Uterus (tissue), 4 donors: ENCODE measurements around the gene TBC1D1. TPM values are rescaled to one million over a fixed set of nuclear protein-coding genes. Genes with fewer than 3 reads are reported as not detected.

Source experiments
- DNase-seq, 2 donors: peaks; one replicate each; pipeline ENCODE4 v3.0.0-alpha.2; 2019 to 2020
- H3K27ac ChIP-seq, 2 donors: fragments of 200-600 bp; sonication (generic); 1 replicate in 1 of 2; 2 replicates in 1 of 2; pipeline ENCODE4 v1.5.1; 2016 to 2018
- H3K27me3 ChIP-seq, 2 donors: fragments of 200-600 bp; sonication (generic); one replicate each; pipeline ENCODE4 v1.5.1; 2018 to 2019; ENCODE audit warnings: control low read depth in 1 of 2
- H3K36me3 ChIP-seq, 2 donors: fragments of 200-600 bp; sonication (generic); one replicate each; pipeline ENCODE4 v1.5.1; 2019; ENCODE audit warnings: control low read depth in 1 of 2
- H3K4me1 ChIP-seq, 2 donors: fragments of 200-600 bp; sonication (generic); one replicate each; pipeline ENCODE4 v1.5.1; 2018 to 2019; ENCODE audit warnings: control low read depth in 1 of 2
- H3K4me3 ChIP-seq, 2 donors: fragments of 200-600 bp; sonication (generic); 1 replicate in 1 of 2; 2 replicates in 1 of 2; pipeline ENCODE4 v1.5.1; 2018 to 2019; ENCODE audit warnings: mild to moderate bottlenecking in 1 of 2
- H3K9me3 ChIP-seq, 2 donors: fragments of 200-600 bp; sonication (generic); one replicate each; pipeline ENCODE4 v1.5.1; 2019; ENCODE audit warnings: control low read depth in 1 of 2
- CTCF ChIP-seq, 4 experiments: fragments of 200-600 bp in 2 of 4; fragments of 450-650 bp in 2 of 4; sonication (generic) in 2 of 4; IDR thresholded peaks; one replicate each; pipeline ENCODE4 v1.5.1; 2016 to 2019; ENCODE audit warnings: antibody characterized with exemption in 4 of 4, mild to moderate bottlenecking in 2 of 4, moderate library complexity in 1 of 4
- POLR2A ChIP-seq, 2 donors: fragments of 450-650 bp; IDR thresholded peaks; one replicate each; pipeline ENCODE4 v1.6.1; 2016; ENCODE audit warnings: antibody characterized with exemption in 2 of 2, mild to moderate bottlenecking in 1 of 2, moderate library complexity in 1 of 2
- intact Hi-C: fragments of 100-400 bp; cut with DNase I; formaldehyde crosslinking; loops from one replicate; pipeline ENCODE4 v1.15.1; 2023; ENCODE audit warnings: low total_unique reads
- total RNA-seq, 4 donors: library from RNA; depleted of rRNA in 3 of 4; stranded (reverse); fragments of >200 nt in 3 of 4; gene quantifications; one replicate each; pipeline versions ENCODE4 v1.1.0 to v1.2.4, GENCODE V29; 2014 to 2023
- donor health status: DM: yes; HTN: yes; CAD: no.

Gene TBC1D1
- total RNA-seq, 4 donors from 2014 or later: 172 to 402 (median 236) TPM

DNA sequence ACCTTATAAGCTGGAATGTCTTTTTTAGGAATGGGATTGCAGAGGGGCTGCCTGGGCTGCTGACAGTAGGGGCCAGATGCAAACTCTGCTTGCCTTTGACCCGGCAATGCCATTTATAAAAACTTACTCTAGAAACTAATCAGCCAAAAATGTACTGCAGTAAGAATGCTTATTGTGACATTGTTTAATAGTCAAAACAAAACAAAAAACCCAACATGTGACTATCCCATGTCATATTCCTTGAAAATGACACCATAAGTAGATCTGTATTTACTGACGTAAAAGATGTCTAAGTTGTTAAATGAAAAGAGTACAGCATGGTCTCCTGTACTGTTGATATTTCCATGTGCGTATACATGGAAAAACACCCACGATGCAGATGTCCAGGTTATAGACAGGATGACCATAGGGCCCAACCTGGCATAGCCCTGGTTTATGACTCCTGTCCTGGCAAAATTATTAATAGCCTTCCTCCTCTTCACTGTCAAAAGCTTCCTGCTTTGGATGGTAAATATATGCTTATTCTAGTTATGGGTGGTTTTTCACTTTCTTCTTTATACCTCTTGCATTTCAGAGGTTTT lies 208.2 kb downstream of the TBC1D1 start:
- Histone ChIP-seq H3K27me3 (no peaks in the 10 kb centered on the region), H3K27ac (peak overlapping the region; percentile 63 to 71), H3K36me3 (no peaks in the 10 kb centered on the region)

DNA sequence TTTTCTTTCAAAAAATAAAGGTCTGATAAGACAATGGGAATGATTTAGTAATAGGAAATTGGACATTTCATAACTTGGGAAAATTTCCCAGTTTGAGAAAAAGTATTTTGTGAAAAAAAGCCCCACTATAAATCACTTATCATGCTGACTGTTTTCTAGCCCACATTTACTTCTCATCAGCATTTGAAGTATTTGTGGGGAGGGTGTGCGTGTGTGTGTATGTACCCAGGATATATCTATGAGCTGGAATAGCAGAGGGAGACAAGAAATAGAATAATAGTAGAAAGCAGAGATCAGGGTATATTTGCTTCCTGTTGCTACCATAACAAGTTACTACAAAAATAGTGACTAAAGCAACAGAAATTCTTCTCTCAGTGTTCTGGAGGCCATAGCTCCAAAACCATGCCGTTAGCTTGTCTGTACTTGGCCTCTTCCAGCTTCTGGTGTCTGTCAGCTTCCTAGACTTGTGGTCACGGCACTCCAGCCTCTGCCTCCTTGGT lies 209.1 kb downstream of the TBC1D1 start:
- peaks cover 6 to 11% of the 10 kb centered on the region in 2 donors for H3K4me1 ChIP-seq
- TF ChIP-seq CTCF (IDR thresholded peaks at IDR 0.05) (no peak), POLR2A (IDR thresholded peaks at IDR 0.05) (no peak)
- H3K27me3 ChIP-seq: no peaks in the 10 kb centered on the region
- no peak for DNase-seq
- intact Hi-C loops: no loop called here
- H3K9me3 ChIP-seq: no peaks in the 10 kb centered on the region
- no peaks in the 10 kb centered on the region for H3K36me3 ChIP-seq
- peak overlapping the region; percentile 63 to 71 for H3K27ac ChIP-seq
- H3K4me3 ChIP-seq: no peak overlapping the region

More for the DNA sequence above, 208.2 kb downstream of the TBC1D1 start:
- TF ChIP-seq CTCF (IDR thresholded peaks at IDR 0.05) (no peak), POLR2A (IDR thresholded peaks at IDR 0.05) (no peak)
- no peaks in the 10 kb centered on the region for H3K9me3 ChIP-seq
- no peak overlapping the region for H3K4me3 ChIP-seq
- H3K4me1 ChIP-seq: peaks cover 6 to 11% of the 10 kb centered on the region in 2 donors
- DNase-seq: no peak
- intact Hi-C loops: no loop called here

DNA sequence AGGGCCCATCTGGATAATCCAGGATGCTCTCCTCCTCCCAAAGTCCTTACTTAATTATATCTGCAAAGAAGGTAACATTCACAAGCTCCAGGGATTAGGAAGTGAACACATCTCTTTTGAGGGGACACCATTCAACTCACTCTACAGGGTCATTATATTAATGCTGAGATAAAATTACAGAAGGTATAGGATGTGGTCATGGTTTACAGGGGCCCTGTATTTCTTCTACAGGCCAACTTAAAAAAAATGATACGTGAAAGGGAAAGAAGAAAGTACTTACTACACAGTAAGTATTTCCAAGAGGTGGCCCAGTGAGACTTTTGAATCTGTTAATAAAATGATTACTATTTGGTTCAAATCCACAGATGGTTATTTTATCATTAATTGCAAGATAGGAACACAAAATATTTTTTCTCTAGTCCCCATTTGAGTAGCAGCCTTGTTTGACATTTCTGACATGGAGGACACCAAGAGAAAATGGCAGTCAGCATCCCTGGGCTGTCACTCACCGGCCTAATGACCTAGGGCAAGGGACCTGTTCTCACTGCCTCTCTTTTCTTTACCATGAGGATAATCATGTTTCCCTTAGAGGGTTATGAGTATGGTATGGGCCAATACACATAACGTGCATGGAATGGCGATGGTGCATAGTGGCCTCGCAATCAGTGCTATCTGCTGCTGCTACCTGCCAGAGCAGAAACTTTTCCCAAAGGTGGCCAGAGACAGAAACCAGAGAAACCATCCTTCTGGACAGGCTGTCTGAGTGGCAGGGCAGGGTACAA lies 209.8 kb downstream of the TBC1D1 start:
- H3K4me1 ChIP-seq: peaks cover 6 to 11% of the 10 kb centered on the region in 2 donors
- no peak overlapping the region for H3K4me3 ChIP-seq
- TF ChIP-seq CTCF (IDR thresholded peaks at IDR 0.05) (no peak), POLR2A (IDR thresholded peaks at IDR 0.05) (no peak)
- no peaks in the 10 kb centered on the region for H3K36me3 ChIP-seq
- no peak for DNase-seq
- H3K27ac ChIP-seq: peak overlapping the region; percentile 63 to 71
- H3K9me3 ChIP-seq: no peaks in the 10 kb centered on the region
- H3K27me3 ChIP-seq: no peaks in the 10 kb centered on the region
- intact Hi-C loops: no loop called here

DNA sequence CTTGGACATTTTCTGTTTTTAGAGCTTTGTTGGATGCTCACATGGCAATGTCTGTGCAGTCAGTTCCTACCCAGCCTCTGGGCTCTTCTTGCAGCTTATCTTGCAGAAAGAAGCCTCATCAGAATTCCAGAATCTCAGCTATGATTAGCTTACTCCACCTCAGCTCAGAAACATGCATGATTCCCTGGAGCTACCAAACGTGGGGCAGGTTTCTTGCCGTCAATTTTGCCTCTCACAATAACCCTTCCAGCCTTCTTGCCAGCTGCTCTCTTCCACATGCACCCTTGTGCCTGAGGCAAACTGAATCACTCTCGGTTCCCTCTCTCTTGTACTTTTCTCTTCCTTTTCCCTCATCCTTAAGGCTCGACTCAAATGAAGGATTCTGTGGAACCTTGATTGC lies 210.7 kb downstream of the TBC1D1 start:
- H3K9me3 ChIP-seq: no peaks in the 10 kb centered on the region
- H3K36me3 ChIP-seq: no peaks in the 10 kb centered on the region
- no peak for DNase-seq
- H3K4me3 ChIP-seq: no peak overlapping the region
- peak overlapping the region; percentile 35 to 71 for H3K27ac ChIP-seq
- no peaks in the 10 kb centered on the region for H3K27me3 ChIP-seq
- TF ChIP-seq POLR2A (IDR thresholded peaks at IDR 0.05): no peak
- no peak for TF ChIP-seq CTCF (IDR thresholded peaks at IDR 0.05)
- intact Hi-C loops: no loop called here
- peaks cover 6 to 11% of the 10 kb centered on the region in 2 donors for H3K4me1 ChIP-seq

DNA sequence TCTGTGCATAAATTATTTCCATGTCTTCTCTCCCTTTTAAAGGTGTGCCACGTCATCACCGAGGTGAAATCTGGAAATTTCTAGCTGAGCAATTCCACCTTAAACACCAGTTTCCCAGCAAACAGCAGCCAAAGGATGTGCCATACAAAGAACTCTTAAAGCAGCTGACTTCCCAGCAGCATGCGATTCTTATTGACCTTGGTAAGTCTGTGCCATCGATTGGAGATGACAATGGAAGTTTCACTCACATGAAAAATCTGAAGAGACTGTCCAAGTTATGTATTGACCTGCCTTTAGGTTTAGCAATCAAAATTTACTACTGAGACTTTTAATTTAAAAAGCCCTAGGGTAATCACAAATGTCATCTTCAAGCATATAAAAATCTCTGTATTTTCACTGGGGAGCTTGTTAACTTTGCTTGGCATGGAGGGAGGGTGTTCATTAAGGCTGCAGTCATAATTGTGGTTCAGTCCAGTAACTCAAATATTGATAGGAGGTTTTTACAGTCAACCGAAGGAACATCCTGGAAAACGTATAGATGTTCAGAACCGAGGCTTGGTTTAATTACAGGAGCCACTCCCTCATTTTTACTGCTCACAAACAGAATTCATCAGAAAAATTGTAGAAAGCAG lies 212.2 kb downstream of the TBC1D1 start:
- no peak for TF ChIP-seq POLR2A (IDR thresholded peaks at IDR 0.05)
- H3K4me1 ChIP-seq: peaks cover 6 to 11% of the 10 kb centered on the region in 2 donors
- no peak overlapping the region for H3K4me3 ChIP-seq
- intact Hi-C loops: no loop called here
- no peaks in the 10 kb centered on the region for H3K9me3 ChIP-seq
- no peak overlapping the region for H3K27ac ChIP-seq
- no peaks in the 10 kb centered on the region for H3K27me3 ChIP-seq
- no peak for DNase-seq
- no peaks in the 10 kb centered on the region for H3K36me3 ChIP-seq
